NCI-H2107 (cell line): ENCODE measurements around the gene C2orf15.
A peak's percentile ranks its signal among the peaks of the same experiment; 100 is the strongest.
"Not testable (repeated sequence)": the region's sequence is repeated elsewhere in the genome, so short reads cannot be mapped to it uniquely, and the experiment has no call there.

ENCODE experiments used
- DNase-seq: peaks from one replicate; lab custom pipeline; 2025; lab: John Stamatoyannopoulos, UW

C2orf15 gene

GRCh38 chr2:99166218-99166617 lies 24.7 kb downstream of the C2orf15 start:
- DNase-seq: no peak

- DNase-seq: no peak
These were observed 28.0 kb downstream of the C2orf15 start for GRCh38 chr2:99169534-99169933.

GRCh38 chr2:99171377-99172140 lies 30.1 kb downstream of the C2orf15 start:
- DNase-seq: no peak

- DNase-seq: peak; percentile 90
These were observed 39.5 kb downstream of the C2orf15 start, which contains the start of the genes MITD1 and MRPL30 for GRCh38 chr2:99180755-99181623. MITD1 (minus strand) TSS chr2:99181058; CDS start chr2:99180981, 77 bp downstream. MRPL30 (plus strand) TSS chr2:99181184; CDS start chr2:99186204, 5,020 bp downstream.

- DNase-seq: no peak
These were observed 40.1 kb downstream of the C2orf15 start for GRCh38 chr2:99181624-99182000.

GRCh38 chr2:99183025-99183424 lies 41.5 kb downstream of the C2orf15 start:
- no peak for DNase-seq

- no peak for DNase-seq
These were observed 43.3 kb downstream of the C2orf15 start for GRCh38 chr2:99184811-99185210.

- no peak for DNase-seq
These were observed 45.5 kb downstream of the C2orf15 start for GRCh38 chr2:99187011-99187410.

- no peak for DNase-seq
These were observed 46.9 kb downstream of the C2orf15 start for GRCh38 chr2:99188357-99188756.

GRCh38 chr2:99190548-99190947 lies 49.0 kb downstream of the C2orf15 start:
- DNase-seq: no peak

GRCh38 chr2:99192364-99192763 lies 50.9 kb downstream of the C2orf15 start:
- not testable (repeated sequence) for DNase-seq

GRCh38 chr2:99198103-99198841 lies 56.8 kb downstream of the C2orf15 start:
- DNase-seq: no peak

GRCh38 chr2:99200076-99200800 lies 58.7 kb downstream of the C2orf15 start:
- DNase-seq: no peak
